H9 (cell line): ENCODE measurements around the gene MDFIC. TPM values are rescaled to one million over a fixed set of nuclear protein-coding genes. Genes with fewer than 3 reads are reported as not detected.

Source experiments
- DNase-seq: peaks from one replicate; pipeline ENCODE4 v3.0.0-alpha.2; 2017
- H2AFZ ChIP-seq: one replicate; pipeline ENCODE4 v1.6.1; 2013; ENCODE audit warnings: mild to moderate bottlenecking, low read length, control low read depth, moderate library complexity
- H2AK5ac ChIP-seq: 2 replicates; pipeline ENCODE4 v1.6.1; 2013; ENCODE audit warnings: low read length, control low read depth, mixed read lengths; ENCODE audit not compliant: insufficient read length
- H2BK120ac ChIP-seq: one replicate; pipeline ENCODE4 v1.6.1; 2013; ENCODE audit warnings: low read depth, mild to moderate bottlenecking, low read length, control low read depth, inconsistent platforms; ENCODE audit not compliant: poor library complexity, severe bottlenecking
- H2BK12ac ChIP-seq: 2 replicates; pipeline ENCODE4 v1.6.1; 2013; ENCODE audit warnings: low read length, control low read depth, mixed read lengths, low read depth; ENCODE audit not compliant: insufficient read length
- H2BK15ac ChIP-seq: 2 replicates; pipeline ENCODE4 v1.6.1; 2013; ENCODE audit warnings: low read depth, low read length, control low read depth
- H2BK20ac ChIP-seq: one replicate; pipeline ENCODE4 v1.6.1; 2013; ENCODE audit warnings: low read depth, mild to moderate bottlenecking, low read length, control low read depth, inconsistent platforms; ENCODE audit not compliant: poor library complexity, severe bottlenecking
- H2BK5ac ChIP-seq: 2 replicates; pipeline ENCODE4 v1.6.1; 2013; ENCODE audit warnings: low read length, control low read depth, mixed read lengths; ENCODE audit not compliant: insufficient read length
- H3K14ac ChIP-seq: 2 replicates; pipeline ENCODE4 v1.6.1; 2013; ENCODE audit warnings: low read length, control low read depth; ENCODE audit not compliant: insufficient read depth
- H3K18ac ChIP-seq: 2 replicates; pipeline ENCODE4 v1.6.1; 2013; ENCODE audit warnings: low read depth, mild to moderate bottlenecking, mixed read lengths, low read length, control low read depth; ENCODE audit not compliant: insufficient read length
- H3K23ac ChIP-seq: 2 replicates; pipeline ENCODE4 v1.6.1; 2013; ENCODE audit warnings: low read length, control low read depth, mixed read lengths, low read depth; ENCODE audit not compliant: insufficient read length
- H3K23me2 ChIP-seq: 2 replicates; pipeline ENCODE4 v1.6.1; 2013; ENCODE audit warnings: low read depth, mild to moderate bottlenecking, mixed read lengths, low read length, control low read depth; ENCODE audit not compliant: insufficient read length, poor library complexity, severe bottlenecking
- H3K27ac ChIP-seq: 2 replicates; pipeline ENCODE4 v1.5.1; 2013; ENCODE audit warnings: low read length, control low read depth, mixed read lengths, low read depth; ENCODE audit not compliant: insufficient read length
- H3K27me3 ChIP-seq: 2 replicates; pipeline ENCODE4 v1.6.1; 2013; ENCODE audit warnings: low read length, control low read depth, inconsistent platforms; ENCODE audit not compliant: insufficient read depth
- H3K4ac ChIP-seq: 2 replicates; pipeline ENCODE4 v1.6.1; 2013; ENCODE audit warnings: low read depth, mild to moderate bottlenecking, control low read depth, inconsistent platforms, low read length, moderate library complexity
- H3K4me1 ChIP-seq: 2 replicates; pipeline ENCODE4 v1.6.1; 2013; ENCODE audit warnings: low read length, control low read depth, inconsistent platforms; ENCODE audit not compliant: insufficient read depth
- H3K4me2 ChIP-seq: 2 replicates; pipeline ENCODE4 v1.6.1; 2013; ENCODE audit warnings: low read length, control low read depth, mixed read lengths; ENCODE audit not compliant: insufficient read length, insufficient read depth
- H3K56ac ChIP-seq: 2 replicates; pipeline ENCODE4 v1.6.1; 2013; ENCODE audit warnings: low read depth, mild to moderate bottlenecking, mixed read lengths, low read length, control low read depth; ENCODE audit not compliant: insufficient read length
- H3K79me1 ChIP-seq: 2 replicates; pipeline ENCODE4 v1.6.1; 2013; ENCODE audit warnings: low read depth, mild to moderate bottlenecking, moderate library complexity, low read length, control low read depth, inconsistent platforms; ENCODE audit not compliant: insufficient read depth, poor library complexity, severe bottlenecking
- H3K79me2 ChIP-seq: 2 replicates; pipeline ENCODE4 v1.6.1; 2013; ENCODE audit warnings: low read length, control low read depth, inconsistent platforms; ENCODE audit not compliant: insufficient read depth
- H3K9ac ChIP-seq: 2 replicates; pipeline ENCODE4 v1.6.1; 2013; ENCODE audit warnings: low read length, control low read depth, mixed read lengths; ENCODE audit not compliant: insufficient read length; ENCODE audit errors: extremely low read depth
- H3K9me3 ChIP-seq: one replicate; pipeline ENCODE4 v1.6.1; 2013; ENCODE audit warnings: low read depth, low read length, inconsistent platforms; ENCODE audit not compliant: control insufficient read depth
- H3T11ph ChIP-seq: one replicate; pipeline ENCODE4 v1.6.1; 2013; ENCODE audit warnings: mild to moderate bottlenecking, low read length, control low read depth, inconsistent platforms
- H4K20me1 ChIP-seq: one replicate; pipeline ENCODE4 v1.6.1; 2013; ENCODE audit not compliant: control insufficient read depth, insufficient read length, insufficient read depth
- H4K5ac ChIP-seq: 2 replicates; pipeline ENCODE4 v1.6.1; 2013; ENCODE audit warnings: low read depth, mild to moderate bottlenecking, mixed read lengths, low read length, control low read depth; ENCODE audit not compliant: insufficient read length
- H4K8ac ChIP-seq: replicated peaks from 2 replicates; pipeline ENCODE4 v1.6.1; 2013; ENCODE audit warnings: low read length, control low read depth, mixed read lengths, low read depth; ENCODE audit not compliant: insufficient read length
- H4K91ac ChIP-seq: 2 replicates; pipeline ENCODE4 v1.6.1; 2013; ENCODE audit warnings: low read depth, mild to moderate bottlenecking, moderate library complexity, mixed read lengths, low read length, control low read depth; ENCODE audit not compliant: insufficient read length
- H3K27ac Mint-ChIP-seq, 3 experiments: 2 replicates in 2 of 3; 3 replicates in 1 of 3; pipeline ENCODE4 v1.8.0; 2020 to 2021; ENCODE audit warnings: mixed read lengths in 3 of 3, mild to moderate bottlenecking in 1 of 3, moderate library complexity in 1 of 3
- H3K27me3 Mint-ChIP-seq: 2 replicates; pipeline ENCODE4 v1.8.0; 2021; ENCODE audit warnings: low read depth, mild to moderate bottlenecking, moderate library complexity, mixed read lengths
- H3K36me3 Mint-ChIP-seq, 3 experiments: 2 replicates in 2 of 3; 3 replicates in 1 of 3; pipeline ENCODE4 v1.8.0; 2020 to 2021; ENCODE audit warnings: low read depth in 3 of 3, mixed read lengths in 3 of 3; ENCODE audit not compliant: insufficient read depth in 1 of 3
- H3K4me1 Mint-ChIP-seq, 2 experiments: 2 replicates each; pipeline ENCODE4 v1.8.0; 2020; ENCODE audit warnings: mixed read lengths in 2 of 2
- H3K4me3 Mint-ChIP-seq, 2 experiments: 2 replicates in 1 of 2; 3 replicates in 1 of 2; pipeline ENCODE4 v1.8.0; 2020 to 2021; ENCODE audit warnings: mild to moderate bottlenecking in 2 of 2, mixed read lengths in 2 of 2, moderate library complexity in 1 of 2
- H3K9me3 Mint-ChIP-seq, 2 experiments: 2 replicates in 1 of 2; 3 replicates in 1 of 2; pipeline ENCODE4 v1.8.0; 2020; ENCODE audit warnings: mild to moderate bottlenecking in 2 of 2, mixed read lengths in 2 of 2, moderate library complexity in 1 of 2
- WGBS: extraction: QIAGEN DNeasy Blood & Tissue Kit; methylation state at CpG from one replicate; pipeline ENCODE4 v1.1.7; 2013; ENCODE audit warnings: missing lambda C conversion rate, low lambda C conversion rate, mixed read lengths; ENCODE audit not compliant: insufficient read length; ENCODE audit errors: extremely low coverage; 5-methylcytosine and 5-hydroxymethylcytosine counted together
- total RNA-seq: library from RNA; stranded (reverse); gene quantifications from 2 replicates; pipeline ENCODE4 v1.2.1, GENCODE V29; 2021
- TF ChIP-seq, protein P1 (sequence below): fragments of 200-600 bp; sonication (generic); conservative IDR thresholded peaks from 3 replicates; pipeline ENCODE4 v1.8.0; 2021; ENCODE audit warnings: antibody characterized with exemption, mild to moderate bottlenecking

The MDFIC gene
- total RNA-seq, 1 experiment from 2014 or later, result 2.0 TPM

GRCh38 chr7:114970732-114971131, 48.8 kb downstream of the MDFIC start:
- no peaks in the 10 kb centered on the region for H3K9me3 ChIP-seq
- Mint-ChIP-seq H3K36me3 (no peaks in the 10 kb centered on the region; a peak in 1 of 7 replicates), H3K27me3 (no peaks in the 10 kb centered on the region), H3K27ac (no peak overlapping the region), H3K4me3 (no peak overlapping the region), H3K9me3 (no peaks in the 10 kb centered on the region), H3K4me1 (peaks cover 16 to 17% of the 10 kb centered on the region in 2 experiments)
- no peak overlapping the region for H2BK5ac ChIP-seq
- H3K4me2 ChIP-seq, result no peak overlapping the region
- H3K4me1 ChIP-seq, result peaks cover 2% of the 10 kb centered on the region; the same call in 1 of the 2 replicates
- H3T11ph ChIP-seq, result no peak overlapping the region
- H4K20me1 ChIP-seq, result no peaks in the 10 kb centered on the region
- no peak overlapping the region for H4K91ac ChIP-seq
- WGBS, result no CpG with 5 or more reads among the region's 1 CpG
- TF ChIP-seq, protein P1, sequence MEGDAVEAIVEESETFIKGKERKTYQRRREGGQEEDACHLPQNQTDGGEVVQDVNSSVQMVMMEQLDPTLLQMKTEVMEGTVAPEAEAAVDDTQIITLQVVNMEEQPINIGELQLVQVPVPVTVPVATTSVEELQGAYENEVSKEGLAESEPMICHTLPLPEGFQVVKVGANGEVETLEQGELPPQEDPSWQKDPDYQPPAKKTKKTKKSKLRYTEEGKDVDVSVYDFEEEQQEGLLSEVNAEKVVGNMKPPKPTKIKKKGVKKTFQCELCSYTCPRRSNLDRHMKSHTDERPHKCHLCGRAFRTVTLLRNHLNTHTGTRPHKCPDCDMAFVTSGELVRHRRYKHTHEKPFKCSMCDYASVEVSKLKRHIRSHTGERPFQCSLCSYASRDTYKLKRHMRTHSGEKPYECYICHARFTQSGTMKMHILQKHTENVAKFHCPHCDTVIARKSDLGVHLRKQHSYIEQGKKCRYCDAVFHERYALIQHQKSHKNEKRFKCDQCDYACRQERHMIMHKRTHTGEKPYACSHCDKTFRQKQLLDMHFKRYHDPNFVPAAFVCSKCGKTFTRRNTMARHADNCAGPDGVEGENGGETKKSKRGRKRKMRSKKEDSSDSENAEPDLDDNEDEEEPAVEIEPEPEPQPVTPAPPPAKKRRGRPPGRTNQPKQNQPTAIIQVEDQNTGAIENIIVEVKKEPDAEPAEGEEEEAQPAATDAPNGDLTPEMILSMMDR, result no peak
- no peak overlapping the region for H2BK120ac ChIP-seq
- no peak overlapping the region for H3K14ac ChIP-seq
- H3K27me3 ChIP-seq, result no peaks in the 10 kb centered on the region
- H2BK20ac ChIP-seq, result no peak overlapping the region
- H2BK15ac ChIP-seq, result no peak overlapping the region
- no peak overlapping the region for H3K56ac ChIP-seq
- no peaks in the 10 kb centered on the region for H3K23me2 ChIP-seq
- H2AFZ ChIP-seq, result no peak overlapping the region
- H2BK12ac ChIP-seq, result no peak overlapping the region
- no peak overlapping the region for H2AK5ac ChIP-seq
- H3K79me2 ChIP-seq, result no peaks in the 10 kb centered on the region
- no peak overlapping the region for H3K18ac ChIP-seq
- no peak for DNase-seq
- H3K23ac ChIP-seq, result no peak overlapping the region
- H3K27ac ChIP-seq, result no peak overlapping the region
- H4K8ac ChIP-seq, result no peak overlapping the region
- no peak overlapping the region for H3K4ac ChIP-seq
- H3K9ac ChIP-seq, result no peak overlapping the region
- H4K5ac ChIP-seq, result no peak overlapping the region
- H3K79me1 ChIP-seq, result no peaks in the 10 kb centered on the region
